ENCODE results near the gene CDYL. TPM values are rescaled to one million over a fixed set of nuclear protein-coding genes. Genes with fewer than 3 reads are reported as not detected.

The CDYL gene
- polyA plus RNA-seq, 1 of the 3 experiments (the other 2 are of a cell fraction), result 13.3 TPM

DNA sequence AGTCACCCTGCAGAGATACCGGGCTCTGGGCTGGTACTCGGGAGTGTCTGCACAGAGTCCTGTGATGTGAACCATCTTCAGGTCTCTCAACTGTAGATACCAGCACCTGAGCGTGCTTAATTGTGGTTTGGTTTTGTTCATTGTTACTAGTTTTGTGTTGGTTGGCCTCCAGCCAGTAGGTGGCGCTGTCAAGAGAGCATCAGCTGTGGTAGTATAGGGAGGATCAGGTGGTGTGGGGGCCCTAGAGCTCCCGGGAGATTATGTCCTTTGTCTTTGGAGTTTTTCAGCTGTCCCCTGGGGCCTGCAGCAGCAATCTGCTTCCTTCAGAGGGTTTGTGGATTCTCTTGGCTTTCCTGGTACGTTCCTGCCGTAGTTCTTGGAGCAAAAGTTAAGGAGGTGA is 67.9 kb downstream of the CDYL start:
- TF ChIP-seq CTCF (IDR thresholded peaks at IDR 0.05) (peak; percentile 41), RCOR1 (IDR thresholded peaks at IDR 0.05; ENCODE audit: low read length) (no peak)
- Histone ChIP-seq H3K4me2 (no peak overlapping the region), H3K4me1 (ENCODE audit: control insufficient read depth in 1 of 2, insufficient read depth in 2 of 2, low read depth in 1 of 2, low read length in 1 of 2) (peaks cover 4 to 5% of the 10 kb centered on the region in 2 experiments; a peak in 2 of 4 replicates), H3K9ac (no peak overlapping the region), H3K9me2 (no peaks in the 10 kb centered on the region), H3F3A (replicated peaks; ENCODE audit: insufficient read depth) (peaks cover 9% of the 10 kb centered on the region), H3K36me3 (replicated peaks in 1 of 2; ENCODE audit: control insufficient read depth in 1 of 2, insufficient read depth in 2 of 2, low read length in 1 of 2) (peaks cover 0 to 12% of the 10 kb centered on the region in 2 experiments), H3K79me2 (ENCODE audit: insufficient read depth) (peaks cover 89% of the 10 kb centered on the region), H2AFZ (ENCODE audit: low read depth) (no peak overlapping the region), H4K20me1 (ENCODE audit: insufficient read depth) (peaks cover 36% of the 10 kb centered on the region), H3K27ac (ENCODE audit: low read depth in 2 of 2, low read length in 1 of 2) (no peak overlapping the region), H3K27me3 (ENCODE audit: insufficient read depth) (no peaks in the 10 kb centered on the region), H3K4me3 (ENCODE audit: low read depth in 2 of 2, low read length in 1 of 2) (no peak overlapping the region; a peak in 1 of 4 replicates), H3K9me3 (peaks cover 25% of the 10 kb centered on the region)
- POLR2A ChIA-PET, result no interaction called here
- CTCF ChIA-PET, result interaction anchor here (0.9 kb wide), 1 partner anchor 38 kb away, joined by 4 read pairs; no protein-coding TSS in a partner anchor
- WGBS (ENCODE audit: low lambda C conversion rate), result 90% methylated on average over 7 of the region's 7 CpGs
- no peak for DNase-seq

GRCh38 chr6:4846387-4846786 is 70.2 kb downstream of the CDYL start:
- POLR2A ChIA-PET, result no interaction called here
- CTCF ChIA-PET, result interaction anchor here (0.7 to 1.6 kb wide), 3 partner anchors 16 to 498 kb away, joined by 3 to 4 read pairs (median 3); no protein-coding TSS in a partner anchor
- peaks cover 48% of the 10 kb centered on the region for H4K20me1 ChIP-seq (ENCODE audit: insufficient read depth)
- H3K79me2 ChIP-seq (ENCODE audit: insufficient read depth), result peaks cover 81% of the 10 kb centered on the region
- H3K36me3 ChIP-seq (replicated peaks in 1 of 2; ENCODE audit: control insufficient read depth in 1 of 2, insufficient read depth in 2 of 2, low read length in 1 of 2), result peaks cover 0 to 11% of the 10 kb centered on the region in 2 experiments
- WGBS (ENCODE audit: low lambda C conversion rate), result 100% methylated on average over 2 of the region's 2 CpGs
- H3K4me3 ChIP-seq (ENCODE audit: low read depth in 2 of 2, low read length in 1 of 2), result no peak overlapping the region
- H3K9me2 ChIP-seq, result no peaks in the 10 kb centered on the region
- H3K4me1 ChIP-seq (ENCODE audit: control insufficient read depth in 1 of 2, insufficient read depth in 2 of 2, low read depth in 1 of 2, low read length in 1 of 2), result peaks cover 4 to 5% of the 10 kb centered on the region in 2 experiments; a peak in 2 of 4 replicates
- no peak overlapping the region for H3K4me2 ChIP-seq
- no peak overlapping the region for H3K9ac ChIP-seq
- no peak overlapping the region for H3K27ac ChIP-seq (ENCODE audit: low read depth in 2 of 2, low read length in 1 of 2)
- H3F3A ChIP-seq (replicated peaks; ENCODE audit: insufficient read depth), result peaks cover 7% of the 10 kb centered on the region
- no peak for DNase-seq
- H3K27me3 ChIP-seq (ENCODE audit: insufficient read depth), result no peaks in the 10 kb centered on the region
- H2AFZ ChIP-seq (ENCODE audit: low read depth), result no peak overlapping the region
- peaks cover 23% of the 10 kb centered on the region for H3K9me3 ChIP-seq
- TF ChIP-seq SMC3 (IDR thresholded peaks at IDR 0.05; ENCODE audit: low read depth, low read length) (no peak), FOSL2 (IDR thresholded peaks at IDR 0.05; ENCODE audit: borderline replicate concordance, low read depth) (no peak), RXRA (IDR thresholded peaks at IDR 0.05; ENCODE audit: borderline replicate concordance, low read depth) (no peak), GATA2 (CRISPR knock-in tag; IDR thresholded peaks at IDR 0.05) (no peak), NRF1 (IDR thresholded peaks at IDR 0.05; ENCODE audit: low read depth, low read length) (no peak), CTCF (IDR thresholded peaks at IDR 0.05) (no peak), RCOR1 (IDR thresholded peaks at IDR 0.05; ENCODE audit: low read length) (no peak), ELF1 (IDR thresholded peaks at IDR 0.05) (no peak), TAF1 (IDR thresholded peaks at IDR 0.05; ENCODE audit: borderline replicate concordance, low read depth, low read length) (no peak), ZBTB33 (IDR thresholded peaks at IDR 0.05; ENCODE audit: borderline replicate concordance, low read depth) (no peak), FOXM1 (IDR thresholded peaks at IDR 0.05; ENCODE audit: low read depth) (no peak), NFIC (IDR thresholded peaks at IDR 0.05; ENCODE audit: borderline replicate concordance) (no peak), MXI1 (IDR thresholded peaks at IDR 0.05; ENCODE audit: low read depth, low read length) (no peak)
- TF ChIP-seq, protein P1, sequence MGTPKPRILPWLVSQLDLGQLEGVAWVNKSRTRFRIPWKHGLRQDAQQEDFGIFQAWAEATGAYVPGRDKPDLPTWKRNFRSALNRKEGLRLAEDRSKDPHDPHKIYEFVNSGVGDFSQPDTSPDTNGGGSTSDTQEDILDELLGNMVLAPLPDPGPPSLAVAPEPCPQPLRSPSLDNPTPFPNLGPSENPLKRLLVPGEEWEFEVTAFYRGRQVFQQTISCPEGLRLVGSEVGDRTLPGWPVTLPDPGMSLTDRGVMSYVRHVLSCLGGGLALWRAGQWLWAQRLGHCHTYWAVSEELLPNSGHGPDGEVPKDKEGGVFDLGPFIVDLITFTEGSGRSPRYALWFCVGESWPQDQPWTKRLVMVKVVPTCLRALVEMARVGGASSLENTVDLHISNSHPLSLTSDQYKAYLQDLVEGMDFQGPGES (IDR thresholded peaks at IDR 0.05; ENCODE audit: low read depth, low read length), result no peak
- TF ChIP-seq, protein P2, sequence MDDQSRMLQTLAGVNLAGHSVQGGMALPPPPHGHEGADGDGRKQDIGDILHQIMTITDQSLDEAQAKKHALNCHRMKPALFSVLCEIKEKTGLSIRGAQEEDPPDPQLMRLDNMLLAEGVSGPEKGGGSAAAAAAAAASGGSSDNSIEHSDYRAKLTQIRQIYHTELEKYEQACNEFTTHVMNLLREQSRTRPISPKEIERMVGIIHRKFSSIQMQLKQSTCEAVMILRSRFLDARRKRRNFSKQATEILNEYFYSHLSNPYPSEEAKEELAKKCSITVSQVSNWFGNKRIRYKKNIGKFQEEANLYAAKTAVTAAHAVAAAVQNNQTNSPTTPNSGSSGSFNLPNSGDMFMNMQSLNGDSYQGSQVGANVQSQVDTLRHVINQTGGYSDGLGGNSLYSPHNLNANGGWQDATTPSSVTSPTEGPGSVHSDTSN (IDR thresholded peaks at IDR 0.05), result no peak
